Choroid plexus epithelial cell (primary cell): ENCODE data around the gene PEG3.

Source experiments
- DNase-seq: peaks from one replicate; pipeline ENCODE4 v3.0.0-alpha.2; 2010; ENCODE audit warnings: low read depth
- H3K4me3 ChIP-seq: 2 replicates; pipeline ENCODE4 v1.5.1; 2011; ENCODE audit warnings: low read depth, mild to moderate bottlenecking, control low read depth, low read length, moderate library complexity
- CTCF ChIP-seq: conservative IDR thresholded peaks from 2 replicates; pipeline ENCODE4 v1.5.1; 2011; ENCODE audit warnings: low read depth, mild to moderate bottlenecking, control low read depth, inconsistent platforms, low read length, moderate library complexity

Gene PEG3

GRCh38 chr19:56834564-56835375, 5.8 kb downstream of the PEG3 start:
- DNase-seq = no peak
- no peak for TF ChIP-seq CTCF
- no peak overlapping the region for H3K4me3 ChIP-seq

DNA sequence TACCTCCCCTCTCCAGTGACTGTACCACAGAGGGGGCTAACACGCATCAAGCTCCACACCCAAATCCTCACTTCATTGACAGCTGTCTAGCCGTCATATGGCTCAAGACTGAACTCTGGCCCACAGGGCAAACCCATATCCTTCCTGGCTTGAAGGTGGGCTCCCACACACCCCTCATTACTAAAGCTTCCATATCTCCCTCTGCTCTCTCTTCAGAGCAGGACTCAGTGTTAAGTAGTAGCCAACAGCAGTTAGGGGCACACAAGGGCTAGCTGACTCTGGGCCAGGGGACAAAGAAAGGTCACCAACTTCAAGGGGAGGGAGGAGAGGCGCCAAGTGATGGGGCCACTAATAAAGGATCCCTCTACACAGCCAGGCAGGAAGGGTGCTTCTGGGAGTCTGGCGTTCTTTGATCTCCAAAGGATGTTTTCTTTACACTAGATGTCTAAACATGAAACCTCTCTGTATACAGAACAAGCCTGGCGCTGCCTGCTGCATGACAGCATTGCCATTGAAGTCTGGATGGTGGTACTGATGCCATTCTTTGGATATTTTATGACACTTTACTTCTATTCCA, 8.1 kb downstream of the PEG3 start:
- no peak for TF ChIP-seq CTCF
- no peak for DNase-seq
- no peak overlapping the region for H3K4me3 ChIP-seq

DNA sequence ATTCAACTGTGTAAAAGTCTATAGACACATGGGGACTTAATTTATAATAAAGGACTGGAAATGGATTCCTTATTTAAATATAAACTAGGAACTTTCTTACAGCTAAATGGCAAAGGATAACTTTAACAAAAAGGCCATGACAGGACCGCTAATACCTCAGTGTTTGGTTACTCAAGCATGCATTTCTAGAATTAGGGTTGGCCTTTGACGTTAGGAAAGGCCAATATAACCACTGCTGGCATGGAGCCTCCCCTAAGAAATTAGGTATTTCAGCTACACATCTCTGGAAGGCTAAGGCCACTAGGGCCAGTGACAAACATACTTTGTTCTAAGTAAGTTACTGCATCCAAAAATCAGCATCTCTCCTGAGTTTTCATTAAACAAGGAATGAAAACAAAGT, 9.3 kb downstream of the PEG3 start:
- no peak for TF ChIP-seq CTCF
- no peak overlapping the region for H3K4me3 ChIP-seq
- DNase-seq = no peak

GRCh38 chr19:56829596-56829995, 10.9 kb downstream of the PEG3 start:
- no peak for DNase-seq
- H3K4me3 ChIP-seq = no peak overlapping the region
- TF ChIP-seq CTCF = no peak

DNA sequence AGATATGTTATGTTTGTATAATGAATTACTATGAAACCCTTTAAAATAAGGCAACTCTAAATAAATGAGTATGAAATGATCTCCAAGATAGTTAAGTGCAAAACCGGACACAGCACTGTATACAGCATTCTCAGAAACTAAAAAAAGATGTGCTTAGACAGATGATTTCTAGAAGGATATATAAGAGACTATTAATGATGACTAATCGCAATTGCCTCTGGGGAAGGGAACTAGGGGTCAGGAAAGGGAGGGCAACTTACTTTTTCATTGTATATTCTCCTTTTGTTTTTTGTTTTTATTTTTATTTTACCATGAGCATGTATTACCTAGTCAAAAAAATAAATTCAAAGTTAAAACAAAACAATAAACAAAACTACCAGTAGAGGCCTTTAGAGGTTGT, 12.8 kb downstream of the PEG3 start:
- DNase-seq = no peak
- H3K4me3 ChIP-seq = no peak overlapping the region
- no peak for TF ChIP-seq CTCF

GRCh38 chr19:56823956-56824355, 16.6 kb downstream of the PEG3 start:
- no peak for DNase-seq
- no peak for TF ChIP-seq CTCF
- no peak overlapping the region for H3K4me3 ChIP-seq

DNA sequence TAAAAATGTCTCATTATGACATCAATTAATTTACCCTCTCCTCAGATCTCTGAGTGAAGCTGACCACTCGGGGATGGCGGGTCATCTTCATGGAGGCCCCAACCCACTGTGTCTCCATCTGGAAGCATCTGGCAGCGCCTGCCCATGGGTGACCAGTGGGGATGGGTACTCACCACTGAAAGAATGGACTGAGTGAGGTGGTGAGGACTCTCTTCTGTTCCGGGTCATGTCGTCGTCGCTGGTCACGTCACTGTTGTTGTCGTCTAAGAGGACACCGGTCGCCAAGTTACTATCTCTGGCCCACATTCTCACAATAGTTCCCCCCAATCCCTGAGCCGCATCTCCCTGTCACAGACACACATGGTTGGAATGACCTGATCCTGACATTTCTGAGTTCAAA, 17.1 kb downstream of the PEG3 start:
- DNase-seq = no peak
- TF ChIP-seq CTCF = no peak
- no peak overlapping the region for H3K4me3 ChIP-seq
